ENCODE measurements around the gene CTU1.

CTU1 gene

GRCh38 chr19:51093101-51093500 lies 15.1 kb downstream of the CTU1 start:
- H3K4me3 ChIP-seq = no peak overlapping the region
- DNase-seq (ENCODE audit: low spot score) = no peak
- TF ChIP-seq CTCF (IDR thresholded peaks at IDR 0.05) = no peak
- no peak overlapping the region for H3K27ac ChIP-seq

DNA sequence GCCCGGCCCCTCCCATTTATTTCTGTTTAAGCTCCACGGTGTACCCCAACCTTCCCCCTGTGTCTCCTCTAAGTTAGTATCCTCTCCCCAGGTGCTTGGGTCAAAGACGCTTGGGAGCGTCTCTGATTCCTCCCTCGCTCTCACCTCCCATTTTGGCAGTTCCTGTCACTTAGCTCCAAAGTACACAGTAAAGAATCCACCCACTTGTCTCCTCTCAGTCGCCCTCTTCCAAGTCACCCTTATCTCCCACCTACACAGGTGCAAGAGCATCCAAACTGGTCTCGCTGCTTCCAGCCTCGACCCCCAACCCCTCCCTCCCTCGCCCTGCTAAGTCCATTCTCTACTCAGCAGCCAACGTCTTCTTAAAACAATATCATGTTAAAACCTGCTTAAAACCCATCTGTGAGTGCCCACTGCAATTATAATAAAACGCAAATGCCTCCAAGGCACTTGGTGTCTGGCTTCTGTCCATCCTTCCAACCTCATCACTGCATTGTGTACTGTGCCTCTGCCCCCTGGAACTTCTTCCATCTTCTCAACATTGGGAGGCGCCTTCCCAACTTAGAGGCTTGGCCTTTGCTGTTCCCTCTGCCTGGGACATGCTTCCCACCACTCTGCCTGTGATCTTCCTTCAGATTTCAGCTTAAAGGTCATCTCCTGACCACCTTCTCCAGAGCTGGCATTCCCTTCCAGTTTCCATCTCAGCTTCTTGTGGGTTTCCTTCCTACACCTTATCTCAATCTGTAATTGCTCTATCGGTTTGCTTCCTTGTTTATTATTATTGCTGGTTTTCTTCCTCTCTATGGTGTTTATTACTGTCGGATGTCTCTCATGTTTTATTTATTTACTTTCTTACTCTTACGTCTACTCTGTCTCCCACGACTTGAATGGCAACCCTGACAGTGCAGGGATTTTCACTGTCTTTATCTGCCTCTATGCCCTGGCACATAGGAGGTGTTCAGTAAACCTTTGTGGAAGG lies 16.0 kb downstream of the CTU1 start:
- no peak for DNase-seq (ENCODE audit: low spot score)
- no peak for TF ChIP-seq CTCF (IDR thresholded peaks at IDR 0.05)
- H3K27ac ChIP-seq = no peak overlapping the region
- no peak overlapping the region for H3K4me3 ChIP-seq

DNA sequence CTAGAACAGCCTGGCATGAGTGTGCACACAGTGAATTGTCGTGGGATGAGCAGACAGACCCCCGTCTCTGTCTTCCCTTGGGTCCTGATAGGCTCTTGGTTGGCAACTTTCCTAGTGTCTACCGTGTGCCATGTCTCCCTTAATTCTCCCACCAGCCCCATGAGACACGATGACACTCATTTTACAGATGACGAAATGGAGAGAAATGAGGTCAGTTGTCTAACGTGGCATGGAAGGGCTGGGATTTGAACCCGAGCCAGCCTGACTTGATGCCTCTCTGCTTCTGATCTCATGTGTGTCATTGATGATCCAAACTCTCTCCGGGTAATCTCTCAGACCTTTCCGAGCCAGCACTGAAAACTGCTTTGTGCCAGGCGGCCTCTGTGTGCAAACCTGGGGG lies 17.1 kb downstream of the CTU1 start:
- TF ChIP-seq CTCF (IDR thresholded peaks at IDR 0.05) = no peak
- Histone ChIP-seq H3K4me3 (no peak overlapping the region), H3K27ac (no peak overlapping the region)
- DNase-seq (ENCODE audit: low spot score) = no peak

GRCh38 chr19:51090471-51090870 lies 17.7 kb downstream of the CTU1 start:
- no peak for DNase-seq (ENCODE audit: low spot score)
- TF ChIP-seq CTCF (IDR thresholded peaks at IDR 0.05) = no peak
- Histone ChIP-seq H3K27ac (no peak overlapping the region), H3K4me3 (no peak overlapping the region)

- no peak for DNase-seq (ENCODE audit: low spot score)
- no peak for TF ChIP-seq CTCF (IDR thresholded peaks at IDR 0.05)
These were observed 18.4 kb downstream of the CTU1 start for GRCh38 chr19:51089786-51090185.

DNA sequence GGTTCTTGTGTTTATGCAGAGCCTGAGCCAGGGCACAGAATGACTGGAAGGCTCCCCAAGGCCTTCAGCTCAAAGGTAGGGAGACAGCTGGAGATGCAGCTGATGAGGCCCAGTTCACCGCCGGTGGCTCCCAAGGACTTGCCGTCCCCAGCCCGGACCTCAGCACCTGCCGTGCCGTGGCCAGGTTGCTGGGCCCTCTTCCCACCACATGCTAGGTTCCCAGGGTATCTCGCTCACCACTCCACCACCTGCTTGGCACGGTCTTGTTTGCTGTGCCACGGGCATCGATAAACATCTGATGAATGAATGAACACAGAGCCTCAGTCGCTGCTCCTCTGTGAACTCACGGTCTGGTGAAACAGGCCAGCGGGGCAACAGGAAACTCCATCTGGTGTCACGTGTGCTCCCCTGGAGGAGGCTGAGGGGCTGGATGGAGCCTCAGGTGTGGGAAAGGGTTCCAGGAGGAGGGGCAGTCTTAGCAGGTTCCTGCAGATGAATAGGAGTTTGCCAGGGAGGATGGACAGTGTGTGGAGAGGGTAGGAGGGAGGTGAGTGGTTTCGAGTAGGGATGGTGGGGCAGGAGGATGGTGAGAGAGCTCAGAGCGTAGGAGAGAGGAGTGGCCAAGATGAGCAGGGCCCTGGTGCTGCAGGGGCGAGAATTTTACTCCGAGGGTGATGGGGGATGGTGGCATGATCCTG lies 21.9 kb downstream of the CTU1 start:
- no peak for TF ChIP-seq CTCF (IDR thresholded peaks at IDR 0.05)
- no peak for DNase-seq (ENCODE audit: low spot score)
- H3K27ac ChIP-seq = no peak overlapping the region
- no peak overlapping the region for H3K4me3 ChIP-seq

More at GRCh38 chr19:51089786-51090185, 18.4 kb downstream of the CTU1 start:
- no peak overlapping the region for H3K4me3 ChIP-seq
- no peak overlapping the region for H3K27ac ChIP-seq

All from coronary artery (tissue), 2 donors.